ENCODE results near the gene GRHPR. TPM values are rescaled to one million over a fixed set of nuclear protein-coding genes. Genes with fewer than 3 reads are reported as not detected.

Gene GRHPR
- total RNA-seq, 1 donor from 2014 or later, result 78.1 TPM

DNA sequence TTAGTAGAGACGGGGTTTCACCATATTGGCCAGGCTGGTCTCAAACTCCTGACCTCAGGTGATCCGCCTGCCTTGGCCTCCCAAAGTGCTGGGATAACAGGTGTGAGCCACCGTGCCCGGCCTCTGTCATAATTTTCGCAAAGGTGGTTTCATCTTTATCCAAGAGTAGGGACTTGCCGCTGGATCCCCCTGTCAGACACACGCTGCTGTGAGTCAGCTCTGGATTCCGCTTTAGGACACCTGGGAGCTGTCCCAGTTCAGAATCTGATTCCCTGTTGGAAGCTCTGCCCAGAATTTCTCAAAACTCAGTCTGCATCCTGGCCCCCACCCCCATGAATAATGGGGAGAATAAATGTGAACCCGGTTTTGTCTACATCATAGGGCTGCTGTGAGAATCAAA lies 17.9 kb upstream of the GRHPR start:
- Mint-ChIP-seq H3K27ac (ENCODE audit: unreplicated experiment) (no peak overlapping the region), H3K4me3 (ENCODE audit: unreplicated experiment) (no peak overlapping the region), H3K27me3 (ENCODE audit: unreplicated experiment) (peaks cover 2% of the 10 kb centered on the region), H3K4me1 (ENCODE audit: low read depth, unreplicated experiment) (no peaks in the 10 kb centered on the region), H3K36me3 (ENCODE audit: unreplicated experiment) (peaks cover 3% of the 10 kb centered on the region), H3K9me3 (ENCODE audit: unreplicated experiment) (no peaks in the 10 kb centered on the region)
- TF ChIP-seq CTCF (IDR thresholded peaks at IDR 0.05; ENCODE audit: partially characterized antibody, unreplicated experiment), result no peak
- DNase-seq, result no peak

- no peak overlapping the region for H3K4me3 Mint-ChIP-seq (ENCODE audit: unreplicated experiment)
- H3K27me3 Mint-ChIP-seq (ENCODE audit: unreplicated experiment), result peaks cover 4% of the 10 kb centered on the region
- no peak overlapping the region for H3K27ac Mint-ChIP-seq (ENCODE audit: unreplicated experiment)
- peaks cover 3% of the 10 kb centered on the region for H3K9me3 Mint-ChIP-seq (ENCODE audit: unreplicated experiment)
- peaks cover 3% of the 10 kb centered on the region for H3K4me1 Mint-ChIP-seq (ENCODE audit: low read depth, unreplicated experiment)
- no peak for DNase-seq
- H3K36me3 Mint-ChIP-seq (ENCODE audit: unreplicated experiment), result peaks cover 3% of the 10 kb centered on the region
- no peak for TF ChIP-seq CTCF (IDR thresholded peaks at IDR 0.05; ENCODE audit: partially characterized antibody, unreplicated experiment)
These were observed 17.1 kb upstream of the GRHPR start for GRCh38 chr9:37405350-37405749.

GRCh38 chr9:37405764-37406380 lies 16.6 kb upstream of the GRHPR start:
- Mint-ChIP-seq H3K27me3 (ENCODE audit: unreplicated experiment) (peaks cover 4% of the 10 kb centered on the region), H3K4me3 (ENCODE audit: unreplicated experiment) (no peak overlapping the region), H3K4me1 (ENCODE audit: low read depth, unreplicated experiment) (peaks cover 3% of the 10 kb centered on the region), H3K36me3 (ENCODE audit: unreplicated experiment) (peaks cover 3% of the 10 kb centered on the region), H3K27ac (ENCODE audit: unreplicated experiment) (no peak overlapping the region), H3K9me3 (ENCODE audit: unreplicated experiment) (peaks cover 3% of the 10 kb centered on the region)
- DNase-seq, result no peak
- no peak for TF ChIP-seq CTCF (IDR thresholded peaks at IDR 0.05; ENCODE audit: partially characterized antibody, unreplicated experiment)

- H3K27me3 Mint-ChIP-seq (ENCODE audit: unreplicated experiment), result peaks cover 4% of the 10 kb centered on the region
- no peak for TF ChIP-seq CTCF (IDR thresholded peaks at IDR 0.05; ENCODE audit: partially characterized antibody, unreplicated experiment)
- no peak overlapping the region for H3K27ac Mint-ChIP-seq (ENCODE audit: unreplicated experiment)
- H3K36me3 Mint-ChIP-seq (ENCODE audit: unreplicated experiment), result peaks cover 3% of the 10 kb centered on the region
- peaks cover 3% of the 10 kb centered on the region for H3K9me3 Mint-ChIP-seq (ENCODE audit: unreplicated experiment)
- DNase-seq, result no peak
- no peak overlapping the region for H3K4me3 Mint-ChIP-seq (ENCODE audit: unreplicated experiment)
- H3K4me1 Mint-ChIP-seq (ENCODE audit: low read depth, unreplicated experiment), result peaks cover 3% of the 10 kb centered on the region
These were observed 15.7 kb upstream of the GRHPR start for GRCh38 chr9:37406603-37407401.

DNA sequence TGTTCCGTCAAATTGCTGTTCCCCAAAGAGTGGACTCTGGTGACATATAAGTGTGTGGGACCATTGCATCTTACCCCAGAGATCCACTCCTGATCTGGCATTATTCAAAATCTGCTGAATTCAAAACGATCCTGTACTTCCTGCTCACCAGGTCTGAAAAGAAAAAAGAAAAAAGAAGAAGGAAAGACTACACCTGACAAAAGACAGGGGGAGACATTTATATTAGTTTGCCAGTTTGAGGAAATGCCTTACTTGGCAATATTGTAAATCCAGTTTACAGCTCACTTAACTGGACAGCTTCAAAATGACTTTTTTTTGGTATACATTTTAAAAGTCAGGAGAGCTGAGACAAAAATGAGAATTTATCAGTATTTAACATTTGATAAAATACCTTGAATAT lies 15.0 kb upstream of the GRHPR start:
- TF ChIP-seq CTCF (IDR thresholded peaks at IDR 0.05; ENCODE audit: partially characterized antibody, unreplicated experiment), result peak; percentile 16
- Mint-ChIP-seq H3K27ac (ENCODE audit: unreplicated experiment) (no peak overlapping the region), H3K9me3 (ENCODE audit: unreplicated experiment) (peaks cover 3% of the 10 kb centered on the region), H3K27me3 (ENCODE audit: unreplicated experiment) (peaks cover 4% of the 10 kb centered on the region), H3K4me1 (ENCODE audit: low read depth, unreplicated experiment) (peaks cover 5% of the 10 kb centered on the region), H3K36me3 (ENCODE audit: unreplicated experiment) (peaks cover 3% of the 10 kb centered on the region), H3K4me3 (ENCODE audit: unreplicated experiment) (no peak overlapping the region)
- no peak for DNase-seq

Data from glutamatergic neuron (in vitro differentiated cells).